Left lobe of liver (tissue), 2 donors: Measurements from ENCODE around the gene ESRRG. TPM values are rescaled to one million over a fixed set of nuclear protein-coding genes. Genes with fewer than 3 reads are reported as not detected.
"Not testable (repeated sequence)": the region's sequence is repeated elsewhere in the genome, so short reads cannot be mapped to it uniquely, and the experiment has no call there.

ENCODE experiments used
- ATAC-seq: fragments of 200-7000 bp; cut with Tn5 transposase; one replicate; pipeline ENCODE4 v1.9.1; 2020; ENCODE audit warnings: mild to moderate bottlenecking, moderate library complexity
- DNase-seq: peaks from one replicate; pipeline ENCODE4 v3.0.0-alpha.2; 2020; ENCODE audit warnings: low spot score
- total RNA-seq: library from RNA; stranded (reverse); gene quantifications from one replicate; pipeline ENCODE4 v1.2.1, GENCODE V29; 2021
- donor health status: DM: no; HTN: no; CAD: no; lungs with moderate emphysema.
- donor health status: DM: no; HTN: yes; CAD: no.

ESRRG gene
- total RNA-seq, 1 donor from 2014 or later = 1.4 TPM

GRCh38 chr1:216705676-216706075, 17.6 kb downstream of the ESRRG start:
- DNase-seq = no peak

GRCh38 chr1:216704065-216704464, 19.2 kb downstream of the ESRRG start:
- not testable (repeated sequence) for DNase-seq, ATAC-seq

More at GRCh38 chr1:216705676-216706075, 17.6 kb downstream of the ESRRG start:
- ATAC-seq = no peak

- DNase-seq (no peak), ATAC-seq (no peak)
Observed at GRCh38 chr1:216702170-216702569, 21.1 kb downstream of the ESRRG start.

GRCh38 chr1:216700779-216701178, 22.4 kb downstream of the ESRRG start:
- DNase-seq = no peak
- no peak for ATAC-seq

- ATAC-seq (no peak), DNase-seq (no peak)
Observed at GRCh38 chr1:216691710-216692109, 31.5 kb downstream of the ESRRG start.

- DNase-seq (no peak), ATAC-seq (no peak)
Observed at GRCh38 chr1:216690603-216691002, 32.6 kb downstream of the ESRRG start.

- no peak for ATAC-seq
- no peak for DNase-seq
Observed at GRCh38 chr1:216688127-216688657, 35.0 kb downstream of the ESRRG start.

- ATAC-seq = no peak
- DNase-seq = no peak
Observed at GRCh38 chr1:216686860-216687766, 36.1 kb downstream of the ESRRG start.

- no peak for ATAC-seq
- no peak for DNase-seq
Observed at GRCh38 chr1:216682752-216683151, 40.5 kb downstream of the ESRRG start.

GRCh38 chr1:216679108-216679507, 44.1 kb downstream of the ESRRG start:
- DNase-seq (no peak), ATAC-seq (no peak)

GRCh38 chr1:216670118-216670883, 52.9 kb downstream of the ESRRG start:
- ATAC-seq = no peak

GRCh38 chr1:216666441-216666840, 56.8 kb downstream of the ESRRG start:
- ATAC-seq (no peak), DNase-seq (no peak)

More at GRCh38 chr1:216670118-216670883, 52.9 kb downstream of the ESRRG start:
- DNase-seq = no peak

GRCh38 chr1:216665856-216666255, 57.4 kb downstream of the ESRRG start:
- no peak for DNase-seq
- ATAC-seq = no peak

GRCh38 chr1:216665406-216665805, 57.8 kb downstream of the ESRRG start:
- DNase-seq (no peak), ATAC-seq (no peak)

- ATAC-seq (no peak), DNase-seq (no peak)
Observed at GRCh38 chr1:216662681-216663080, 60.5 kb downstream of the ESRRG start.

- DNase-seq (no peak), ATAC-seq (no peak)
Observed at GRCh38 chr1:216660561-216660960, 62.7 kb downstream of the ESRRG start.

- no peak for DNase-seq
- no peak for ATAC-seq
Observed at GRCh38 chr1:216653001-216653400, 70.2 kb downstream of the ESRRG start.

- DNase-seq = no peak
- no peak for ATAC-seq
Observed at GRCh38 chr1:216651826-216652418, 71.3 kb downstream of the ESRRG start.

- ATAC-seq = no peak
- no peak for DNase-seq
Observed at GRCh38 chr1:216643176-216643575, 80.1 kb downstream of the ESRRG start.

- ATAC-seq (no peak), DNase-seq (no peak)
Observed at GRCh38 chr1:216641669-216642460, 81.4 kb downstream of the ESRRG start.
